Left forelimb (tissue), 1 donor: ENCODE results near the gene TNFSF9.
"Not testable (repeated sequence)": the region's sequence is repeated elsewhere in the genome, so short reads cannot be mapped to it uniquely, and the experiment has no call there.

Source experiments
- DNase-seq: peaks from one replicate; pipeline ENCODE4 v3.0.0-alpha.2; 2018; ENCODE audit warnings: low spot score

Gene TNFSF9

GRCh38 chr19:6532244-6532999 lies 1.6 kb downstream of the TNFSF9 start:
- DNase-seq: no peak

GRCh38 chr19:6533000-6533328 lies 2.1 kb downstream of the TNFSF9 start:
- DNase-seq: no peak

GRCh38 chr19:6533746-6534418 lies 3.1 kb downstream of the TNFSF9 start:
- DNase-seq: no peak

GRCh38 chr19:6534451-6535093 lies 3.7 kb downstream of the TNFSF9 start:
- DNase-seq: no peak

GRCh38 chr19:6535558-6536137 lies 4.8 kb downstream of the TNFSF9 start:
- DNase-seq: no peak

GRCh38 chr19:6539514-6539913 lies 8.7 kb downstream of the TNFSF9 start:
- DNase-seq: no peak

- no peak for DNase-seq
Measured at GRCh38 chr19:6540918-6541689, 10.3 kb downstream of the TNFSF9 start.

GRCh38 chr19:6543866-6544347 lies 13.1 kb downstream of the TNFSF9 start:
- DNase-seq: no peak

- not testable (repeated sequence) for DNase-seq
Measured at GRCh38 chr19:6550679-6551078, 19.9 kb downstream of the TNFSF9 start.

GRCh38 chr19:6551091-6551490 lies 20.3 kb downstream of the TNFSF9 start:
- no peak for DNase-seq

GRCh38 chr19:6551607-6552450 lies 21.0 kb downstream of the TNFSF9 start:
- no peak for DNase-seq

GRCh38 chr19:6556043-6556449 lies 25.2 kb downstream of the TNFSF9 start:
- DNase-seq: no peak

GRCh38 chr19:6556480-6557195 lies 25.8 kb downstream of the TNFSF9 start:
- DNase-seq: no peak

- not testable (repeated sequence) for DNase-seq
Measured at GRCh38 chr19:6562437-6562836, 31.6 kb downstream of the TNFSF9 start.

GRCh38 chr19:6564393-6564792 lies 33.6 kb downstream of the TNFSF9 start:
- DNase-seq: no peak

- DNase-seq: not testable (repeated sequence)
Measured at GRCh38 chr19:6566727-6567126, 35.9 kb downstream of the TNFSF9 start.

- DNase-seq: no peak
Measured at GRCh38 chr19:6568010-6568526, 37.2 kb downstream of the TNFSF9 start.

GRCh38 chr19:6568816-6569215 lies 38.0 kb downstream of the TNFSF9 start:
- no peak for DNase-seq

GRCh38 chr19:6570764-6571163 lies 39.9 kb downstream of the TNFSF9 start:
- no peak for DNase-seq

GRCh38 chr19:6571167-6571566 lies 40.3 kb downstream of the TNFSF9 start:
- DNase-seq: no peak
